Stimulated activated naive CD4-positive, alpha-beta T cell treated with Interleukin-2 at 50 U/mL for 16 hours (primary cell): ENCODE data around the gene RBM47.
"Not testable (repeated sequence)": the region's sequence is repeated elsewhere in the genome, so short reads cannot be mapped to it uniquely, and the experiment has no call there.

Source experiments
- DNase-seq: peaks from one replicate; lab custom pipeline; 2025; lab: John Stamatoyannopoulos, UW

The RBM47 gene

GRCh38 chr4:40562208-40562607 is 67.5 kb downstream of the RBM47 start:
- DNase-seq, result no peak

GRCh38 chr4:40561543-40562177 is 68.0 kb downstream of the RBM47 start:
- DNase-seq, result not testable (repeated sequence)

- no peak for DNase-seq
These were observed 69.8 kb downstream of the RBM47 start for GRCh38 chr4:40559585-40560465.

GRCh38 chr4:40557736-40558135 is 71.9 kb downstream of the RBM47 start:
- DNase-seq, result no peak

GRCh38 chr4:40555176-40555900 is 74.3 kb downstream of the RBM47 start:
- no peak for DNase-seq

GRCh38 chr4:40554641-40555040 is 75.0 kb downstream of the RBM47 start:
- not testable (repeated sequence) for DNase-seq

- DNase-seq, result no peak
These were observed 75.7 kb downstream of the RBM47 start for GRCh38 chr4:40553995-40554394.

GRCh38 chr4:40552536-40552935 is 77.1 kb downstream of the RBM47 start:
- no peak for DNase-seq

GRCh38 chr4:40551568-40552136 is 78.0 kb downstream of the RBM47 start:
- DNase-seq, result not testable (repeated sequence)

GRCh38 chr4:40550948-40551462 is 78.7 kb downstream of the RBM47 start:
- DNase-seq, result no peak

- no peak for DNase-seq
These were observed 79.5 kb downstream of the RBM47 start for GRCh38 chr4:40550196-40550595.

GRCh38 chr4:40548256-40548655 is 81.4 kb downstream of the RBM47 start:
- no peak for DNase-seq

- no peak for DNase-seq
These were observed 81.9 kb downstream of the RBM47 start for GRCh38 chr4:40547789-40548132.

GRCh38 chr4:40546969-40547788 is 82.5 kb downstream of the RBM47 start:
- no peak for DNase-seq

- DNase-seq, result no peak
These were observed 83.2 kb downstream of the RBM47 start for GRCh38 chr4:40546506-40546905.

- not testable (repeated sequence) for DNase-seq
These were observed 84.2 kb downstream of the RBM47 start for GRCh38 chr4:40545487-40545886.

GRCh38 chr4:40544221-40544620 is 85.4 kb downstream of the RBM47 start:
- no peak for DNase-seq

- no peak for DNase-seq
These were observed 88.9 kb downstream of the RBM47 start for GRCh38 chr4:40540800-40541199.

- DNase-seq, result no peak
These were observed 93.6 kb downstream of the RBM47 start for GRCh38 chr4:40536032-40536431.

- DNase-seq, result no peak
These were observed 98.0 kb downstream of the RBM47 start for GRCh38 chr4:40531636-40532023.

GRCh38 chr4:40530961-40531635 is 98.6 kb downstream of the RBM47 start:
- DNase-seq, result no peak
